T-helper 9 cell (primary cell): ENCODE data around the gene PYY.
"Not testable (repeated sequence)": the region's sequence is repeated elsewhere in the genome, so short reads cannot be mapped to it uniquely, and the experiment has no call there.

ENCODE experiments used
- DNase-seq: peaks from one replicate; pipeline ENCODE4 v3.0.0-alpha.2; 2020

Gene PYY

DNA sequence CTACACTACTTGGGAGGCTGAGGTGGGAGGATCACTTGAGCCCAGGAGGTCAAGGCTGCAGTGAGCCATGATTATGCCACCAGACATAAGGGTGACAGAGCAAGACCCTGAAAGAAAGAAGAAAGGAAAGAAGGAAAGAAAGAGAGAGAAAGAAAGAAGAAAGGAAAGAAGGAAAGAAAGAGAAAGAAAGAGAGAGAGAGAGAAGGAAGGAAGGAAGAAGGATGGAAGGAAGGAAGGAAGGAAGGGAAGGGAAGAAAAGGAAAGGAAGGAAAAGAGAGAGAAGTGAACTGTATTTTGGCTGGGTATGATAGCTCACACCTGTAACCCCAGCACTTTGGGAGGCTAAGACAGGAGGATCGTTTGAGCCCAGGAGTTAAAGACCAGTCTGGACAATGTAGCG, 24.3 kb upstream of the PYY start:
- DNase-seq: no peak

GRCh38 chr17:43976963-43977837, 23.5 kb upstream of the PYY start:
- no peak for DNase-seq

- no peak for DNase-seq
Observed at GRCh38 chr17:43975898-43976297, 22.2 kb upstream of the PYY start.

- no peak for DNase-seq
Observed at GRCh38 chr17:43974382-43975266, 20.9 kb upstream of the PYY start.

DNA sequence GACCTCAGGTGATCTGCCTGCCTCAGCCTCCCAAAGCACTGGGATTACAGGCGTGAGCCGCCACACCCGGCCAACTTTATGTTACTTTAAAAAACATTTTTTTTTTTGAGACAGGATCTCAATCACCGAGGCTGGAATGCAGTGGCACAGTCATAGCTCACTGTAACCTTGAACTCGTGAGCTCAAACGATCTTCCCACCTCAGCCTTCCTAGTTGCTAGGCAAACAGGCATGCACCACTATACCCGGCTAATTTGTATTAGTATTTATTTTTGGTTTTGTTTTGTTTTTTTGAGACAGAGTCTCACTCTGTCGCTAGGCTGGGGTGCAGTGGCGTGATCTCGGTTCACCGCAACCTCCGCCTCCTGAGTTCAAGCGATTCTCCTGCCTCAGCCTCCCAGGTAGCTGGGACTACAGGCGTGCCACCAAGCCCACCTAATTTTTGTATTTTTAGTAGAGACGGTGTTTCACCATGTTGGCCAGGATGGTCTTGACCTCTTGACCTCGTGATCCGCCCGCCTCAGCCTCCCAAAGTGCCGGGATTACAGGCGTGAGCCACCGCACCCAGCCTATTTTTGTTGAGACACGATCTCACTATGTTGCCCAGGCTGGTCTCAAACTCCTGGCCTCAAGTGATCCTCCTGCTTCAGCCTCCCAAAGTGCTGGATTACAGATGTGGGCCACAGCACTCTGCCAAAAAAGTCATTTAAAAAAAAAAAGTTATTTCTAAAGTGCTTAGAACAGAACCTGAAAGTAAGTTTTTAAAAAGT, 18.9 kb upstream of the PYY start:
- not testable (repeated sequence) for DNase-seq

- not testable (repeated sequence) for DNase-seq
Observed at GRCh38 chr17:43971436-43971835, 17.7 kb upstream of the PYY start.

DNA sequence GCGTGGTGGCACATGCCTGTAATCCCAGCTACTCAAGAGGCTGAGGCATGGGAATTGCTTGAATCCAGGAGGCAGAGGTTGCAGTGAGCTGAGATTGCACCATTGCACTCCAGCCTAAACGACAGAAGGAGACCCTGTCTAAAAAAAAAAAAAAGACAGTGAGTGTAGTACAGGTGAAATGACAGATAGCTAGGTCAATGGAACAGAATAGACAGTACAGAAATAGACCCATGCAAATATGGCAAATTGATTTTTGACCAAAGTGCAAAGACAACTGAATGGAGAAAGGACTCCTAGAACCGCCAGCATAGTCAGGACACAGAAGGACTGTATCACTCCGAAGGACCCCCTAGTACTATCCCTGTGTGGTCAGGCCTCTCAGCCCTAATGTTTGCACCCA, 16.6 kb upstream of the PYY start:
- DNase-seq: no peak

- DNase-seq: no peak
Observed at GRCh38 chr17:43967251-43967875, 13.6 kb upstream of the PYY start.

- DNase-seq: no peak
Observed at GRCh38 chr17:43966276-43966675, 12.5 kb upstream of the PYY start.

- DNase-seq: no peak
Observed at GRCh38 chr17:43962479-43962878, 8.7 kb upstream of the PYY start.

- DNase-seq: no peak
Observed at GRCh38 chr17:43961954-43962353, 8.2 kb upstream of the PYY start.

GRCh38 chr17:43961292-43961691, 7.6 kb upstream of the PYY start:
- DNase-seq: not testable (repeated sequence)

DNA sequence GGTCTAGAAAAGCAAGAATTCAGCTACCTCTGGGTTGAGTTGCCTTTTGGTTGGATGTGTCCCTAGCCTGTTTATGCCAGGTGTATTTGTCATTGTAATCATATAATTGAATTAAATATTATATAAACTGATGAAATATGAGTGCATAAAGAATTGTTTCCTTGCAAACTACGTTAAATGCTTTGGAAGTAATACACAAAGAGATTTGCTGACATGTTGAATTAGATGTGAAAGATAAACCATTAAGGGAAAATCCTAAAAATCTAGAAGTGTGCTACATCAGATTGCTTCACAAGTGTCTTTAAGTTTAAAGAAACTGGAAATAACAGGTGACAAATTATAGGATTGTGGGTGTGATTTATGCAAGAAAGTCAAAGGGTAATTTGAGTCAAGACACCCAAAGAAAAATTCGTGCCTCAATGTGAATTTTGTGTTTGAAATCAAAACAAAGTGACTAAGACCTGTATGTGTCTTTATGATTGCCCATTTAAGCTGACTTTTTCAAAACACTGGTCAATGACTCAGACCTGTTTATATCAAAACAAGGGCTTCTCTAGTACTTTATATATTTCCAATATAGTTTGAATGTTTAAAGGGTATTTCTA, 5.1 kb upstream of the PYY start:
- no peak for DNase-seq

GRCh38 chr17:43956222-43956621, 2.5 kb upstream of the PYY start:
- no peak for DNase-seq

DNA sequence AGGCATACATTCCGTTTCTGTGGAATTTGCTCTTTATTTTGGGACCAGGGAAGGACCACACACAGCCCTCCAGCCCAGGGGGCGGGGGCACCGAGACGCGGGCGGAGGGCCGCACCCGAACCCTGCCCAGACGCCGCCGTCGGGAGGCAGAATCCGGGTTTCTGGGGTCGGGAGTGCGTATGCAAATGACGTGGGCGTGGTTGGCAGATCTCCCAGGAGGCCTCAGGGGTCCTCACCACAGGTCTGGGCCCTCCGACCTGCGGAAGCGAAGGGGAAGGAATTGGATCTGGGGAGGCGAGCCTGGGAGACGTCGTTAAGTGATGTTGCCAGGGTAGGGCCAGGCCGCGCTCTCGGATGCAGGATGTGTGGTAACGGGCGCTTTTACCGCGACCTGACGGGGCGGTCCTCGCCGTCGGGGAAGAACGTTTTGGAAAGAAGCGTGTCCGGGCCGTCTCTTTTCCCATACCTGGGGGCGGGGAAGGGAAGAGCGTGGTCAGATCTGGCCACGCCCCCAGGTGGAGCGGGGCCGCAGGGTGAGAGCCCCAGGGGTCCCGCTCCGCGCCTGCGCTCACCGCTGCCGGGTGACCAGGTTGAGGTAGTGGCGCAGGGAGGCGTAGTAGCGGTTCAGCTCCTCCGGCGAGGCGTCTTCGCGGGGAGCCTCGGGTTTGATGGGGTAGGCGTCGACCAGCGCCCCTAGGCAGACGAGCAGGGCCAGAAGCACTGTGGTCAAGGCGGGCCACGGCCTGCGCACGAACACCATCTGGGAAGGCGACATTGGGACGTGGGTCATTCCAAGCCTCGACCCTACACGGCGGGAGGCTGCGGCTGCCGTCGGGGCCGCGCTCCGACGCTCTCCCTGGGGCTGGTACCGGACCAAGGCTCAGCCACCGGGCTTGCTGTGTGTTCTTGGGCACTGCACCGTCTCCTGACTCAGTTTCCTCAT, 745 bp downstream of the PYY start:
- DNase-seq: no peak

DNA sequence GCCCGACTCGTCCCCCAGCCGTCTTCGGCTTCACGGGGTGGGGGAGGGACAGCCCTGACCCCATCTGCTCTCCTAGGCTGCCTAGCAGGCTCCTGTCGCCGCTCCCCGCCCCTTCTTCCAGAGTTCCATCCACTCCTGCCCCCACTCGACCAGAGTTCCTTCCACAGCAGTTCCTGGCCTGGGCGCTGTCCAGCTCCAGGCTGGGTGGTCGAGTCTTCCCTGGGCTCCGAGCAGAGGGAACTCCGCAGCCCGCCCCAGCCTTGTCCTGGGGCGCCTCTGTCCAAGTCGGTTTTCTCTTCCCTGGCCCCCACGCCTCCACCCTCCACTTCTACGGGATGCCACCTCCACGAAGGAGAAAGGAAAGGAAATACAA, 1.4 kb downstream of the PYY start:
- no peak for DNase-seq

DNA sequence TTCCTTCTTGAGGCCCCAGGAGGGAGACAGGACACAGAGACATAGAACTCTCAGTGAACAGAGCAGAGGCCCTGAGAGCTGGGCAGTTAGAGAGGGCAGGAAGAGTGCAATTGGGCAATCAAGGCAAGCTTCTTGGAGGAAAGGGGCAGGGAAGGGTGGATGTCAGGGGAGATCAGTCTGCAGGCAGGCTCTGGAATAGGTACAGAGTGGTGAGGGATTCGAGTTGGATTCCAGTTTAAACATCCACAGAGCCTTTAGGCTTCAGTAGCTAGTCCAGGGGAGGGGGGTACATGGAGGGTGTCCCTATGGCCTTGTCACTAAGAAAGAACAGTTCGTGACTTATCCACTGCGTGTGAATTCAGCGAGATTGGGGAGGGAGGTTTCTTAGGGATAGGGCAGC, 2.0 kb downstream of the PYY start:
- DNase-seq: no peak

GRCh38 chr17:43950554-43950953, 3.2 kb downstream of the PYY start:
- no peak for DNase-seq

- DNase-seq: no peak
Observed at GRCh38 chr17:43949781-43950180, 4.0 kb downstream of the PYY start.

GRCh38 chr17:43946781-43947180, 7.0 kb downstream of the PYY start:
- no peak for DNase-seq
